Hindlimb muscle (tissue), 1 donor: ENCODE data around the gene TSPAN17. TPM values are rescaled to one million over a fixed set of nuclear protein-coding genes. Genes with fewer than 3 reads are reported as not detected.

ENCODE experiments used
- DNase-seq: peaks from one replicate; pipeline ENCODE4 v3.0.0-alpha.2; 2013
- polyA plus RNA-seq: library from polyadenylated mRNA; unstranded; fragments of 120-200 nt; gene quantifications from one replicate; pipeline ENCODE4 v1.2.1, GENCODE V29; 2013; ENCODE audit not compliant: insufficient read length

The TSPAN17 gene
- polyA plus RNA-seq, 1 donor, result 26.6 TPM

- DNase-seq, result no peak
Observed at GRCh38 chr5:176621661-176622079, 25.6 kb upstream of the TSPAN17 start.

- no peak for DNase-seq
Observed at GRCh38 chr5:176624142-176624541, 23.1 kb upstream of the TSPAN17 start.

- no peak for DNase-seq
Observed at GRCh38 chr5:176624938-176625337, 22.3 kb upstream of the TSPAN17 start.

GRCh38 chr5:176625512-176625911 is 21.8 kb upstream of the TSPAN17 start:
- no peak for DNase-seq

GRCh38 chr5:176625966-176626875 is 21.1 kb upstream of the TSPAN17 start:
- no peak for DNase-seq

GRCh38 chr5:176626876-176627236 is 20.4 kb upstream of the TSPAN17 start:
- no peak for DNase-seq

GRCh38 chr5:176627582-176627981 is 19.7 kb upstream of the TSPAN17 start:
- no peak for DNase-seq

- no peak for DNase-seq
Observed at GRCh38 chr5:176628406-176629228, 18.7 kb upstream of the TSPAN17 start.

GRCh38 chr5:176629317-176629852 is 17.9 kb upstream of the TSPAN17 start:
- no peak for DNase-seq

GRCh38 chr5:176629853-176630680 is 17.2 kb upstream of the TSPAN17 start, which contains the start of the genes EIF4E1B and SNCB:
TSS of gene EIF4E1B (plus strand) at chr5:176630675. CDS start at chr5:176642788, 12,113 bp downstream.
TSS of gene SNCB (minus strand) at chr5:176630534. CDS start at chr5:176629654, 880 bp downstream.
- DNase-seq, result peak; percentile 55

- DNase-seq, result no peak
Observed at GRCh38 chr5:176630681-176631222, 16.5 kb upstream of the TSPAN17 start.

- no peak for DNase-seq
Observed at GRCh38 chr5:176631383-176632200, 15.7 kb upstream of the TSPAN17 start.

GRCh38 chr5:176632745-176633144 is 14.5 kb upstream of the TSPAN17 start:
- DNase-seq, result no peak

GRCh38 chr5:176633598-176633997 is 13.7 kb upstream of the TSPAN17 start:
- no peak for DNase-seq

- no peak for DNase-seq
Observed at GRCh38 chr5:176636426-176636825, 10.9 kb upstream of the TSPAN17 start.

- no peak for DNase-seq
Observed at GRCh38 chr5:176637556-176637955, 9.7 kb upstream of the TSPAN17 start.

- DNase-seq, result no peak
Observed at GRCh38 chr5:176638437-176638836, 8.8 kb upstream of the TSPAN17 start.

- DNase-seq, result no peak
Observed at GRCh38 chr5:176639208-176639607, 8.1 kb upstream of the TSPAN17 start.

GRCh38 chr5:176639981-176640380 is 7.3 kb upstream of the TSPAN17 start:
- no peak for DNase-seq

GRCh38 chr5:176640616-176641015 is 6.7 kb upstream of the TSPAN17 start:
- no peak for DNase-seq
